KBM-7 (cell line): ENCODE data around the gene SLC22A15.

ENCODE experiments used
- DNase-seq: peaks from one replicate; pipeline ENCODE4 v3.0.0-alpha.2; 2015
- in situ Hi-C: fragments of 300-500 bp; cut with MboI; formaldehyde crosslinking; loops from 2 replicates; pipeline ENCODE4 v1.14.3; 2020; ENCODE audit warnings: low sequenced_read_pairs, low pct_unique_long_range_greater_than_20kb, mixed read lengths

SLC22A15 gene

DNA sequence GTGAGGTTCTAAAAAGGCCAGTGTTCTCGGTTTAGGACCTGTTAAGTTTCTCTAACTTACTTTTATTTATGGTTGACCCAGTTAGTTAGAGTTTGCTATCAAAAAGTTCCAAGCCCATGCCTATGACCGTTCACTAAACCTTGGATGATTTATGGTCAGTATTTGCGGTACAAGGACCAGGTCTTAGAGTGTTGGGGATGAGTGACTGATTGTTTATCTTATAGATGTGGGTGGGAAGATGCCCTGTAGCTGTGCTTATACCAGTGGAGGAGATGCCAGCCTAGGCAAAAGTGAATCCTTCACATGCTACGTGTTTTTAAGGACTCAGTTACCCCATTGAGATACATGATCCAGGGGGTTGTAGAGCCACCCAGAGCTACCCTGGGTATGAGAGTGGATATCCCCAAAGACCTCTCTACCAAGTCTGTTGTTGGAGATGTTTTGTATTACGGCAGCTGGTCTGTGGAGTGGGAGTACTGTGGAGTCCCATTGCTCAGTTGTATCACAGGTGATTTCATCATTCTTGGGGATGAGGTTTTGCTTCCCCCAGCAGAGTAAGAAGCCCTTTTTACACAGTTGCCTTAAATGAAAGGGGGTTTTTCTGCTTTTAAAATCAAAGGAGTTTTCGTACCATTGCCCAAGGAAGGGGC is 2.1 kb downstream of the SLC22A15 start:
- peak; percentile 13 for DNase-seq
- in situ Hi-C loops, result loop anchor here (25.0 kb wide), 2 partner anchors 166 to 366 kb away; no protein-coding TSS in a partner anchor

DNA sequence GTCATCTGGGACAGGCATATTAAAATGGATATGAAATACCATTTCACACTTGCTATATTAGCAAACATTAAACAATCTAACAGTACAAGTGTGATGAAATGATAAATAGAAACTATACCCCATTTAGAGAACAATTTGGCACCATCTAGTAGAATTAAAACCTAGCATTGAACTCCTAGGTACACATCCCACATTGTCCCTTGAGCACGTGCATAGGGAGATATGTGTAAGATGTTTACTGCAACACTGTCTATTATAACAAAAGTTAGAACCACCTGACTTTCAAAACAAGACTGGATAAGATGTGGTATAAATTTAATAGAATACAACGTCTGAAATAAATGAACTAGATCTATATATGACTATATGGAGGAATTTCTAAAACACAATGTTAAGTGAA is 3.8 kb downstream of the SLC22A15 start:
- in situ Hi-C loops, result loop anchor here (25.0 kb wide), 2 partner anchors 168 to 368 kb away; no protein-coding TSS in a partner anchor
- DNase-seq, result no peak

DNA sequence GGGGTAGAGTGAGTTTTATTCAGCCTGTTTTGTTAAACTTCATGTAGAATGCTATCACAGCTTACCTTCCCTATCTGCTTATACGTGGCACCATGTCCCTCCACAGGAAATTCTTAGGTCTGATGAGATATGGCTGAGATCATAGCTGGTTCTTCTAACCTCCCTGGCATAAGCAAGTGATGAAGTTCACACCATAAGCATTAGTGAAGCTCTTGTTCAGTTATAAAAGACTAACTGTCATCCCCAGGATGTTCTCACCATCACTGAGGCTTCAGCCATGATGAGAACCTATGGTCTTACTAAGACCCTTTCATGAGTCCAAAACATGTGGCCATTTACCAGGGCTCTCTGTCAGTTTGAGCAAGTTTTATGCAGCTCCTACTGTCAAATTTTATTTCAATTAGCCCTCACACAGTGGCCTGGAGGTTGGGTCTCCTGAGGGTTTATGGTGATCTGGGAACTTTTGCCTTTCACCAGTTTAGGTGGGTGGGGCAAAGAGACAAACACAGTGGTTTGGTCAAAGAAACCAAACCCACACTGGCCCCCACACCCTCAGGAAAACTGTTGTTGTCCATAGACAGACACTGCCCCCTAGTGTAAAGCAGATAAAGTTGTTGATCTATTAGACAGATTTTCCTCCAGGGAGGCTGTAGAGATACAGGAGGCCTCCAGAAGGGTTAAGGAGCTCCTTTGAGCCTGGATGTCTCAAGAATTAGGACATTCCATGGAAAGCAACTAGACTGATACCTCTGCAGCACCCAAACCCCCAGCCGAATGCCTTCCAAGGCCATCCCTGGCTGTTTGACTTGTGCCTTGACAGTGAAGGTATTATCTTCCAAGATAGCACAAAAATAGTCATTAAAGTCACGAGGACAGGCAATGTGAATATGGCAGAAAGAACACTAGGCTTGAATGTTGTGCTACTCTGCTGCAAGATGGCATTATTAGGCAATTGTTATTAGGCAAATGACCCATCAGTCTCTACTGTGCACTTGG is 5.0 kb downstream of the SLC22A15 start:
- peak; percentile 62 for DNase-seq
- in situ Hi-C loops, result loop anchor here (25.0 kb wide), 2 partner anchors 169 to 369 kb away; no protein-coding TSS in a partner anchor

DNA sequence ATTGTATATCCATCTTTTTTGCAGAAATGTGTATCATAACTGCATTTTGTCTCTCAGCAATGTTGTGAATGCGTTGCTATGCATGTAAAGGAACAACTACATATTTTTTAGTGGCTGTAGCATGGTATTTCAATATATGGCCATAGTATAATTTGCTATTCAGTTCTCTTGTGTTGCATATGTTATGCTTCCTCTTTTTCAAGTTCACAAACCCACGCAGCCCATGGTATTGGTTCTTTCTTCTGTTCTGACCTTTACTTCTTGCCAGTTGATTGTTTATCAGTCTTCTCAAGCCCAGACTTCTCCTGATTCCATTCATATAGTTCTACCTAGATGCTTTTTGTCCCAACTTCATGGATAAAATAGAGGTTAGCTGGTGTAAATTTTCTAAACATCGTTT is 6.1 kb downstream of the SLC22A15 start:
- DNase-seq, result peak; percentile 57
- in situ Hi-C loops, result loop anchor here (25.0 kb wide), 2 partner anchors 170 to 370 kb away; no protein-coding TSS in a partner anchor

- no peak for DNase-seq
- in situ Hi-C loops, result loop anchor here (25.0 kb wide), 2 partner anchors 171 to 371 kb away; no protein-coding TSS in a partner anchor
Measured at GRCh38 chr1:115983584-115983983, 7.3 kb downstream of the SLC22A15 start.

DNA sequence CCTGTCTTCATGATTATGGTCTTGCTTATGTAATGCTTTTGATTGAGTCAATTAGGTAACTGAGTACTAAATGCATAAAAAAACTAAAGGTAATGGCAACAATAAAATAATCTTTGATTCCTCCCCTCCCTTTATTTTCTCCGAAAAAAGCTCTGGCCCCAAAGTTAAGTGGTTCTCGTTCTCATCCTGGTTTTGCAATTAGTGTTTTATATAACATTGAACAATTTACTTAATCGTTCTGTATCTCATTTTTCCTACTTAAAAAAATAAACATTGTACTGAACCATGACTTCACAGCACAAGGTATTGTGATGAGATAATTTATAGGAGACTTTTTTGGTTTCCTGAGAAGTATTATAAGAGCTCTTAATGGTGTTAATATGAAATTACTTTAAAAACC is 11.3 kb downstream of the SLC22A15 start:
- in situ Hi-C loops, result loop anchor here (25.0 kb wide), 2 partner anchors 175 to 375 kb away; no protein-coding TSS in a partner anchor
- DNase-seq, result no peak

DNA sequence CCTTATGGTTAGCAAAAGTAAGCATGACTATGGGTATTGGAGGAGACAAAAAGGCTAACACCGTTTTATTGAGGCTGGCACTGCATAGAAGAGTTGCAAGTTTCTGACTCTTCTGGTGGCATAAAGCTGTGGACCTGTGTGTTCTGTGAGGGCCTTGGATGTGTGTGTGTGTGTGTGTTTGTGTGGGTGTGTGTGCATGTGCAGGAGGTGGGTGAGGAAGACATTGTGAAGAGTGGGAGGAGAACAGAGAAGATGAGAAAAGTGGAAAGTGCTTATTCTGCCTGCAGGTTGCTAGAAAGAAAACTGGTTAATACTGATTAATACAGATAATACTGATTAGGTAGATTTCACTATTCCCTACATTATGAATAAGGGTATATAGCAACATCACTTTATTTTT is 12.6 kb downstream of the SLC22A15 start:
- in situ Hi-C loops, result loop anchor here (25.0 kb wide), 2 partner anchors 177 to 377 kb away; no protein-coding TSS in a partner anchor
- no peak for DNase-seq

DNA sequence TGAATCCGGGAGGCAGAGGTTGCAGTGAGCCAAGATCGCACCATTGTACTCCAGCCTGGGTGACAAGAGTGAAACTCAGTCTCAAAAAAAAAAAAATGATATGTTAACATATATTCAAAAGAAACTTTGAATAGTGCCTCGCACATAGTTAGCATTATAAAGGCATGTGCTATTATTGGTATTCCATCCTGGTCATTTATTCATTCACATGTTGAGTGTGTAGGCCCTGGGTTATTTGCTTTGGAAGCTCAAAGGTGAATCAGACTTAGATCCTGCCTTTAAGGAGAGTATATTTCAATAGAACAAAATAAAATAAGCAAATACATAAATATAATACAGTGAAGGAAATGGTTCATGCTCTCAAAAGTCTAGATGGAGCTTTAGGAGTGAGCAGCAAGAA is 13.4 kb downstream of the SLC22A15 start:
- no peak for DNase-seq
- in situ Hi-C loops, result loop anchor here (25.0 kb wide), 2 partner anchors 177 to 377 kb away; no protein-coding TSS in a partner anchor

- no peak for DNase-seq
- in situ Hi-C loops, result loop anchor here (25.0 kb wide), 2 partner anchors 180 to 380 kb away; no protein-coding TSS in a partner anchor
Measured at GRCh38 chr1:115991909-115992308, 15.6 kb downstream of the SLC22A15 start.

- DNase-seq, result peak; percentile 9
- in situ Hi-C loops, result loop anchor here (25.0 kb wide), 2 partner anchors 186 to 386 kb away; no protein-coding TSS in a partner anchor
Measured at GRCh38 chr1:115997921-115998320, 21.6 kb downstream of the SLC22A15 start.

GRCh38 chr1:116001739-116002487 is 25.6 kb downstream of the SLC22A15 start:
- in situ Hi-C loops, result no loop called here
- DNase-seq, result no peak

- no peak for DNase-seq
- in situ Hi-C loops, result no loop called here
Measured at GRCh38 chr1:116002781-116003420, 26.6 kb downstream of the SLC22A15 start.

DNA sequence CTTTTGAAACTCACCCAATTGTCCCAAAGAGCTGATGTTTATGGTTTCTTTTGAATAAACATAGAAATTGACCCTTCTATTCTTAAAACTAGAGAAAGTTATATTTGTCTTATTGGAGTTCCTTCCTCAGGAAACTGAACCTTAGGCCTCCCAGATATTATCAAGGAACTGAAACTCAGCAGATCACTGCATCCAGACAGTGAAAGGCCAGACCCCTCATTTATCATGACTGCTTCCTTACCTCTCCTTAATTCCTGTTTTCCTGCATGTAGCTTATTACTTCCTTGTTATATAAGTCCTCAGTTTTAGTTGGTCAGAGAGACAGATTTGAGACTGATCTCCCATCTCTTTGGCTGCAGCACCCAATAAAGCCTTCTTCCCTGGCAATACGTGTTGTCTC is 27.5 kb downstream of the SLC22A15 start:
- in situ Hi-C loops, result no loop called here
- DNase-seq, result peak; percentile 6

DNA sequence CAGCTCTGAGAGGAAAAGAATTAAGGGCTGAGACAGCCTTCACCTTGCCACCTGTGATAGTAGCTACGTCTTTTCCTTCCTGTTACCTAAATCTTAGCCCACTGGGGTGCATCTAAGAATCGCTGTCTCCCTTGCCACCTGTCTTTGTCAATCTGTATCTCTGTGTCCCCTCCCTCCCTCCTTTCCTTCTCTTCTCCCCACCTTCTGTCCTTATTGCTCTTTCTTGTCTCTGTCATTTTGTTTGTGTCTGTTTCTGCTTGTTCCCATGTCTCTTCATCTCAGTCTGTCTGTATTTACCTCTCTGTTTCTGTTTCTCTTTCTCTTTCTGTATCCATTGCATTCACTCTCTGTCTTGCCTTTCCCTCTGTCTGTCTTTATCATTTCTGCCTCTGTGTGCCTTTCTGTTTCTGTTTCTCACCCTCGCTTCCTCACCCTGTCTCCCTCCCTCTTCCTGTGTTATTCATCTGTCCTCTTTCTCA is 30.2 kb downstream of the SLC22A15 start:
- no peak for DNase-seq
- in situ Hi-C loops, result no loop called here

GRCh38 chr1:116008656-116009390 is 32.5 kb downstream of the SLC22A15 start:
- in situ Hi-C loops, result no loop called here
- no peak for DNase-seq

GRCh38 chr1:116012716-116013115 is 36.4 kb downstream of the SLC22A15 start:
- DNase-seq, result no peak
- in situ Hi-C loops, result no loop called here

- no peak for DNase-seq
- in situ Hi-C loops, result no loop called here
Measured at GRCh38 chr1:116015679-116016078, 39.4 kb downstream of the SLC22A15 start.

GRCh38 chr1:116018007-116018406 is 41.7 kb downstream of the SLC22A15 start:
- DNase-seq, result no peak
- in situ Hi-C loops, result no loop called here
